ELR (cell line): ENCODE measurements around the gene PEMT.

Experiments used
- DNase-seq: peaks from one replicate; pipeline ENCODE4 v3.0.0-alpha.2; 2015; ENCODE audit warnings: low read depth

The PEMT gene

GRCh38 chr17:17553217-17554195, 38.0 kb downstream of the PEMT start:
- no peak for DNase-seq

- DNase-seq: no peak
These were observed 38.9 kb downstream of the PEMT start for GRCh38 chr17:17552351-17553216.

GRCh38 chr17:17551361-17551760, 40.1 kb downstream of the PEMT start:
- no peak for DNase-seq

GRCh38 chr17:17549732-17550366, 41.7 kb downstream of the PEMT start:
- no peak for DNase-seq

GRCh38 chr17:17548044-17548443, 43.5 kb downstream of the PEMT start:
- no peak for DNase-seq

GRCh38 chr17:17547210-17547764, 44.2 kb downstream of the PEMT start:
- no peak for DNase-seq

- no peak for DNase-seq
These were observed 44.9 kb downstream of the PEMT start for GRCh38 chr17:17546399-17547185.

- no peak for DNase-seq
These were observed 45.5 kb downstream of the PEMT start for GRCh38 chr17:17545984-17546383.

GRCh38 chr17:17545031-17545820, 46.3 kb downstream of the PEMT start:
- peak; percentile 36 for DNase-seq

GRCh38 chr17:17542906-17543635, 48.4 kb downstream of the PEMT start:
- DNase-seq: no peak

GRCh38 chr17:17541640-17542001, 49.9 kb downstream of the PEMT start:
- DNase-seq: no peak

- DNase-seq: no peak
These were observed 50.4 kb downstream of the PEMT start for GRCh38 chr17:17540935-17541639.

- DNase-seq: no peak
These were observed 51.1 kb downstream of the PEMT start for GRCh38 chr17:17540278-17540906.

- DNase-seq: no peak
These were observed 51.9 kb downstream of the PEMT start for GRCh38 chr17:17539591-17539990.

GRCh38 chr17:17538417-17539391, 52.8 kb downstream of the PEMT start:
- no peak for DNase-seq

- peak; percentile 25 for DNase-seq
These were observed 54.0 kb downstream of the PEMT start for GRCh38 chr17:17537311-17538099.

- no peak for DNase-seq
These were observed 54.8 kb downstream of the PEMT start for GRCh38 chr17:17536702-17537101.
